Keratinocyte (primary cell): Measurements from ENCODE around the gene VAC14. TPM values are rescaled to one million over a fixed set of nuclear protein-coding genes. Genes with fewer than 3 reads are reported as not detected.
"Not testable (repeated sequence)": the region's sequence is repeated elsewhere in the genome, so short reads cannot be mapped to it uniquely, and the experiment has no call there.

Experiments used
- DNase-seq: peaks from one replicate; pipeline ENCODE4 v3.0.0-alpha.2; 2011; ENCODE audit warnings: low read depth, missing footprints, low spot score
- FAIRE-seq: peaks from 2 replicates; lab custom pipeline; 2011; peaks lifted over from hg19 to GRCh38; lab: Jason Lieb, UNC
- H2AFZ ChIP-seq: 2 replicates; pipeline ENCODE4 v1.6.0; 2012; ENCODE audit warnings: low read length, control low read depth, inconsistent platforms; ENCODE audit not compliant: control insufficient read depth
- H3K27ac ChIP-seq: 2 replicates; pipeline ENCODE4 v1.5.1; 2011; ENCODE audit warnings: low read length; ENCODE audit not compliant: control insufficient read depth, insufficient read depth
- H3K27me3 ChIP-seq: 3 replicates; pipeline ENCODE4 v1.6.0; 2011; ENCODE audit warnings: low read length; ENCODE audit not compliant: control insufficient read depth, insufficient read depth; ENCODE audit errors: extremely low read depth
- H3K36me3 ChIP-seq, 2 experiments: 2 replicates in 1 of 2; 3 replicates in 1 of 2; pipeline ENCODE4 v1.5.1; 2011; ENCODE audit warnings: low read length in 2 of 2, mild to moderate bottlenecking in 1 of 2; ENCODE audit not compliant: control insufficient read depth in 2 of 2, insufficient read depth in 2 of 2; ENCODE audit errors: extremely low read depth in 1 of 2
- H3K4me1 ChIP-seq: 3 replicates; pipeline ENCODE4 v1.5.1; 2011; ENCODE audit warnings: low read length; ENCODE audit not compliant: control insufficient read depth, insufficient read depth; ENCODE audit errors: extremely low read depth
- H3K4me2 ChIP-seq: 3 replicates; pipeline ENCODE4 v1.6.0; 2011; ENCODE audit warnings: low read depth, low read length; ENCODE audit not compliant: control insufficient read depth, insufficient read depth; ENCODE audit errors: extremely low read depth
- H3K4me3 ChIP-seq, 3 experiments: fragments of 200-600 bp in 1 of 3; sonication (generic) in 1 of 3; 2 replicates in 2 of 3; 3 replicates in 1 of 3; pipeline ENCODE4 v1.5.1; 2011 to 2016; ENCODE audit warnings: low read length in 3 of 3, mild to moderate bottlenecking in 3 of 3, control low read depth in 2 of 3, inconsistent platforms in 1 of 3, low read depth in 1 of 3, mixed read lengths in 1 of 3, mixed run types in 1 of 3, moderate library complexity in 1 of 3; ENCODE audit not compliant: control insufficient read depth in 2 of 3, insufficient read depth in 2 of 3; ENCODE audit errors: extremely low read depth in 1 of 3
- H3K79me2 ChIP-seq: 2 replicates; pipeline ENCODE4 v1.6.0; 2012; ENCODE audit warnings: low read length; ENCODE audit not compliant: control insufficient read depth, insufficient read depth
- H3K9ac ChIP-seq: 3 replicates; pipeline ENCODE4 v1.6.0; 2011; ENCODE audit warnings: low read length; ENCODE audit not compliant: control insufficient read depth, insufficient read depth; ENCODE audit errors: extremely low read depth
- H3K9me1 ChIP-seq: 3 replicates; pipeline ENCODE4 v1.6.0; 2011; ENCODE audit warnings: low read length; ENCODE audit not compliant: control insufficient read depth, insufficient read depth; ENCODE audit errors: extremely low read depth
- H3K9me3 ChIP-seq: 2 replicates; pipeline ENCODE4 v1.5.1; 2012; ENCODE audit warnings: low read depth, low read length; ENCODE audit not compliant: control insufficient read depth
- H4K20me1 ChIP-seq: 3 replicates; pipeline ENCODE4 v1.6.0; 2011; ENCODE audit warnings: low read length; ENCODE audit not compliant: control insufficient read depth, insufficient read depth; ENCODE audit errors: extremely low read depth
- EZH2 ChIP-seq: IDR thresholded peaks from one replicate; pipeline ENCODE4 v1.6.1; 2012; ENCODE audit warnings: inconsistent platforms, mild to moderate bottlenecking, low read length, moderate library complexity
- dilution Hi-C: fragments of 300-500 bp; cut with MboI; formaldehyde crosslinking; loops from one replicate; pipeline ENCODE4 v1.7.0; 2020; ENCODE audit warnings: low sequenced_read_pairs; ENCODE audit not compliant: extremely low pct_ligation_motif_present
- polyA plus RNA-seq, 5 experiments: library from polyadenylated mRNA; depleted of rRNA in 3 of 5; stranded (reverse) in 3 of 5; stranded (forward) in 1 of 5; unstranded in 1 of 5; fragments of >200 nt; gene quantifications; 1 replicate in 1 of 5; 2 replicates in 3 of 5; 3 replicates in 1 of 5; pipeline versions ENCODE4 v1.2.1 to v1.2.3, GENCODE V29; 2011 to 2012; ENCODE audit warnings: missing spikeins in 2 of 5, low read depth in 1 of 5, low replicate concordance in 1 of 5
- TF ChIP-seq, protein P1 (sequence below), 3 experiments: IDR thresholded peaks in 1 of 3; conservative IDR thresholded peaks in 1 of 3; optimal IDR thresholded peaks in 1 of 3; 2 replicates in 2 of 3; 3 replicates in 1 of 3; pipeline versions ENCODE3 to v1.5.1; 2011; ENCODE audit warnings: low read length in 3 of 3, mild to moderate bottlenecking in 3 of 3, moderate library complexity in 2 of 3, control low read depth in 1 of 3, inconsistent platforms in 1 of 3; ENCODE audit not compliant: insufficient read depth in 2 of 3; ENCODE audit errors: extremely low read depth in 1 of 3

Gene VAC14
- polyA plus RNA-seq, 1 donor (not counting 4 experiments of a cell fraction or from before 2014, with no cell fraction given), result 15.9 TPM

DNA sequence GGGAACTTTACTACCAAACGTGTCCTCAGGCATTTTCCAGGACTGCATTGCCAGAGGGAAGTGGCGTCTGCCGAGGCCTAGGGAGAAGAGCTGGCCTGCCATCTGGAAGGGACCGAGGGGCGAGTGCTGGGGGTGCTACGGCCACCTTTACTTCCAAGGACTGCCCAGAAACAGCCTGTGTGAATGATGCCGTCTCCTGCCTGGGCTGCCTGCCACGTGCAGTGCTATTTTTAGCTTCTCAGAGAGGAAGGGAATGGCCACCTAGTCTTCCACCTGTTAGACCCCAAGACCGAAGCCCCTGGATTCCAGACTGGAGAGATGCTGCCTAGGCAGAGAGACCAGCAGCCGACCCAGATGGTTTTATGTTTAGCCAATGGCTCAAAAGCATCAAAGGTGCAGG lies 57.2 kb downstream of the VAC14 start:
- no peak for FAIRE-seq
- H2AFZ ChIP-seq, result no peak overlapping the region
- H3K36me3 ChIP-seq, result peaks cover 4 to 16% of the 10 kb centered on the region in 2 experiments
- peaks cover 33% of the 10 kb centered on the region for H3K4me1 ChIP-seq
- no peak overlapping the region for H3K4me3 ChIP-seq
- dilution Hi-C loops, result no loop called here
- H3K9ac ChIP-seq, result no peak overlapping the region
- no peaks in the 10 kb centered on the region for H3K79me2 ChIP-seq
- no peak for DNase-seq
- no peaks in the 10 kb centered on the region for H4K20me1 ChIP-seq
- H3K4me2 ChIP-seq, result no peak overlapping the region
- no peak overlapping the region for H3K27ac ChIP-seq
- H3K27me3 ChIP-seq, result no peaks in the 10 kb centered on the region
- TF ChIP-seq EZH2, result no peak
- TF ChIP-seq, protein P1, sequence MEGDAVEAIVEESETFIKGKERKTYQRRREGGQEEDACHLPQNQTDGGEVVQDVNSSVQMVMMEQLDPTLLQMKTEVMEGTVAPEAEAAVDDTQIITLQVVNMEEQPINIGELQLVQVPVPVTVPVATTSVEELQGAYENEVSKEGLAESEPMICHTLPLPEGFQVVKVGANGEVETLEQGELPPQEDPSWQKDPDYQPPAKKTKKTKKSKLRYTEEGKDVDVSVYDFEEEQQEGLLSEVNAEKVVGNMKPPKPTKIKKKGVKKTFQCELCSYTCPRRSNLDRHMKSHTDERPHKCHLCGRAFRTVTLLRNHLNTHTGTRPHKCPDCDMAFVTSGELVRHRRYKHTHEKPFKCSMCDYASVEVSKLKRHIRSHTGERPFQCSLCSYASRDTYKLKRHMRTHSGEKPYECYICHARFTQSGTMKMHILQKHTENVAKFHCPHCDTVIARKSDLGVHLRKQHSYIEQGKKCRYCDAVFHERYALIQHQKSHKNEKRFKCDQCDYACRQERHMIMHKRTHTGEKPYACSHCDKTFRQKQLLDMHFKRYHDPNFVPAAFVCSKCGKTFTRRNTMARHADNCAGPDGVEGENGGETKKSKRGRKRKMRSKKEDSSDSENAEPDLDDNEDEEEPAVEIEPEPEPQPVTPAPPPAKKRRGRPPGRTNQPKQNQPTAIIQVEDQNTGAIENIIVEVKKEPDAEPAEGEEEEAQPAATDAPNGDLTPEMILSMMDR (optimal IDR thresholded peaks at IDR 0.05 in 1 of 3, IDR thresholded peaks at IDR 0.05 in 1 of 3, conservative IDR thresholded peaks at IDR 0.05 in 1 of 3; ENCODE audit: extremely low read depth in 1 of 3, insufficient read depth in 2 of 3, low read length in 3 of 3), result no peak
- H3K9me1 ChIP-seq, result no peaks in the 10 kb centered on the region
- no peaks in the 10 kb centered on the region for H3K9me3 ChIP-seq

DNA sequence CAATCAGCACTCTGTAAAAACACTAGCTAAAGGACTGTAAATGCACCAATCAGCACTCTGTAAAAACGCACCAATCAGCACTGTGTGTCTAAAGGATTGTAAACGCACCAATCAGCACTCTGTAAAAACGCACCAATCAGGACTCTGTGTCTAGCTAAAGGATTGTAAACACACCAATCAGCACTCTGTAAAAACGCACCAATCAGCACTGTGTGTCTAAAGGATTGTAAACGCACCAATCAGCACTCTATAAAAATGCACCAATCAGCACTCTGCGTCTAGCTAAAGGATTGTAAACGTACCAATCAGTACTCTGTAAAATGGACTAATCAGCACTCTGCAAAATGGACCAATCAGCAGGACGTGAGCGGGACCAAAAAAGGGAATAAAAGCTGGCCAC lies 58.0 kb downstream of the VAC14 start:
- H3K4me3 ChIP-seq, H2AFZ ChIP-seq, H4K20me1 ChIP-seq, H3K4me2 ChIP-seq, dilution Hi-C loops, H3K9ac ChIP-seq, H3K9me3 ChIP-seq, DNase-seq, H3K27me3 ChIP-seq, H3K9me1 ChIP-seq, FAIRE-seq, H3K27ac ChIP-seq, H3K79me2 ChIP-seq: not testable (repeated sequence)
- peaks cover 4 to 16% of the 10 kb centered on the region in 2 experiments for H3K36me3 ChIP-seq
- peaks cover 27% of the 10 kb centered on the region for H3K4me1 ChIP-seq

DNA sequence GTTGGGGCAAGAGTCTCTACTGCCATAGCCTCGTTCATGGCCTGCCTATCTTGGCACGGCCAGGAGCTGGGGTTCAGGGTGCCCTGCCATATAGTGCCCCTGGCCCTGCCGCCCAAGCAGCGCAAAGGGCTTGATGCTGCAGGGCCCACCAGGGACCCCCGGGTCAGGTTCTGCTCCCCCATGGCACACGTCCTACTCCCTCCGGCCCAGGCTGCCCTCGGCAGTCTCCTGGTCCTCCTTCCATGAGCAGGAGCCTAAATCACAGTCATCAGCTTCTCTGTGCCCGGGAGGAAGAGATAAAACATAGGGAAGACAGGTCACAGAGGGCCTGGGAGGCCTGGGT lies 59.2 kb downstream of the VAC14 start:
- Histone ChIP-seq H3K27ac (no peak overlapping the region), H3K9ac (no peak overlapping the region)

More for the DNA sequence above, 59.2 kb downstream of the VAC14 start:
- TF ChIP-seq EZH2, result no peak
- H3K4me3 ChIP-seq, result no peak overlapping the region
- H4K20me1 ChIP-seq, result no peaks in the 10 kb centered on the region
- H3K4me1 ChIP-seq, result peaks cover 24% of the 10 kb centered on the region
- DNase-seq, result no peak
- no peaks in the 10 kb centered on the region for H3K9me3 ChIP-seq
- H3K4me2 ChIP-seq, result no peak overlapping the region
- H2AFZ ChIP-seq, result no peak overlapping the region
- no peaks in the 10 kb centered on the region for H3K9me1 ChIP-seq
- no peaks in the 10 kb centered on the region for H3K79me2 ChIP-seq
- peaks cover 4 to 16% of the 10 kb centered on the region in 2 experiments for H3K36me3 ChIP-seq
- H3K27me3 ChIP-seq, result no peaks in the 10 kb centered on the region
- FAIRE-seq, result no peak
- dilution Hi-C loops, result no loop called here
